Osteocyte (in vitro differentiated cells): ENCODE data around the gene TMEM121. TPM values are rescaled to one million over a fixed set of nuclear protein-coding genes. Genes with fewer than 3 reads are reported as not detected.

Source experiments
- DNase-seq: peaks from one replicate; pipeline ENCODE4 v3.0.0; 2021; ENCODE audit warnings: mixed read lengths; ENCODE audit not compliant: unreplicated experiment; ENCODE audit errors: extremely low spot score
- H3K27ac Mint-ChIP-seq: one replicate; pipeline ENCODE4 v1.8.0; 2021; ENCODE audit warnings: mild to moderate bottlenecking, mixed read lengths; ENCODE audit not compliant: unreplicated experiment
- H3K27me3 Mint-ChIP-seq: one replicate; pipeline ENCODE4 v1.8.0; 2021; ENCODE audit warnings: mixed read lengths; ENCODE audit not compliant: unreplicated experiment
- H3K36me3 Mint-ChIP-seq: one replicate; pipeline ENCODE4 v1.8.0; 2021; ENCODE audit warnings: mixed read lengths; ENCODE audit not compliant: unreplicated experiment
- H3K4me1 Mint-ChIP-seq: one replicate; pipeline ENCODE4 v1.8.0; 2021; ENCODE audit warnings: mixed read lengths; ENCODE audit not compliant: unreplicated experiment
- H3K4me3 Mint-ChIP-seq: one replicate; pipeline ENCODE4 v1.8.0; 2021; ENCODE audit warnings: mild to moderate bottlenecking, moderate library complexity, mixed read lengths; ENCODE audit not compliant: unreplicated experiment
- H3K9me3 Mint-ChIP-seq: one replicate; pipeline ENCODE4 v1.8.0; 2021; ENCODE audit warnings: mixed read lengths; ENCODE audit not compliant: unreplicated experiment
- total RNA-seq: library from RNA; stranded (reverse); gene quantifications from 2 replicates; pipeline ENCODE4 v1.2.1, GENCODE V29; 2021
- TF ChIP-seq, protein P1 (sequence below): fragments of 200-600 bp; sonication (generic); IDR thresholded peaks from 2 replicates; pipeline ENCODE4 v1.5.0; 2021; ENCODE audit warnings: antibody characterized with exemption, mild to moderate bottlenecking, moderate library complexity

TMEM121 gene
- total RNA-seq, 1 donor from 2014 or later, result 3.3 TPM

DNA sequence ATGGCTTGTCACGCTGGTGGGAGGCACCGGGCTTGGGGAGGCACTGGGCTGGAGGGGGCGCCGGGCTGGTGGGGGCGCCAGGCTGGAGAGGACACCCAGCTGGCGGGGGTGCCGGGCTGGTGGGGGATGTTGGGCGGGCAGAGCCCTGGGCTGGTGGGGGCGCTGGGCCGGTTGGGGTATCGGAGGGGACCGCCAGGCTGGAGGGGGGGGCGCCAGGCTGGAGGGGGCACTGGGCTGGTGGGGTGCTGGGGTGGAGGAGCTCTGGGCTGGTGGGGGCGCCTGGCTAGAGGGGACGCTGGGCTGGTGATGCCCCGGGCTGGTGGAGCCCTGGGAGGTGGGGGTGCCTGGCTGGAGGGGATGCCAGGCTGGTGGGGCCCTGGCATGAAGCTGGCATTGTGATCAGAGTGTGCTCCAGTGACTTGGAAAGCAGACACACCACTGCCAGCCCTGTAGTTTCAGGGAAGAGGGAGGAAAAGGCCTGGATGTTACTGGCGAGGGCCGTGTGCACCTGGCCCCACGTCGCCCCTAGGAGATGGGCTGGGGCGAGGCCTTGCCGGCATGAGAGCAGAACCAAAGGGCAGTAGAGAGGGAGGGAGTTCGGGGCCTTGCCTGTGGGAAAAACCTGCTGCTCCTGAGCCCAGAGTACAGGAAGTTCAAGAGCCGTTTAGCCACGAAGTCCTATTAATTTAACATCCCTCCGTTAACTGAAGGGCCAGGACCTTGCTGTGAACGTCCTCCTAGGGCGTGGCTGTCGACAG lies 22.3 kb upstream of the TMEM121 start:
- Mint-ChIP-seq H3K4me3 (no peak overlapping the region), H3K27ac (no peak overlapping the region)
- TF ChIP-seq, protein P1, sequence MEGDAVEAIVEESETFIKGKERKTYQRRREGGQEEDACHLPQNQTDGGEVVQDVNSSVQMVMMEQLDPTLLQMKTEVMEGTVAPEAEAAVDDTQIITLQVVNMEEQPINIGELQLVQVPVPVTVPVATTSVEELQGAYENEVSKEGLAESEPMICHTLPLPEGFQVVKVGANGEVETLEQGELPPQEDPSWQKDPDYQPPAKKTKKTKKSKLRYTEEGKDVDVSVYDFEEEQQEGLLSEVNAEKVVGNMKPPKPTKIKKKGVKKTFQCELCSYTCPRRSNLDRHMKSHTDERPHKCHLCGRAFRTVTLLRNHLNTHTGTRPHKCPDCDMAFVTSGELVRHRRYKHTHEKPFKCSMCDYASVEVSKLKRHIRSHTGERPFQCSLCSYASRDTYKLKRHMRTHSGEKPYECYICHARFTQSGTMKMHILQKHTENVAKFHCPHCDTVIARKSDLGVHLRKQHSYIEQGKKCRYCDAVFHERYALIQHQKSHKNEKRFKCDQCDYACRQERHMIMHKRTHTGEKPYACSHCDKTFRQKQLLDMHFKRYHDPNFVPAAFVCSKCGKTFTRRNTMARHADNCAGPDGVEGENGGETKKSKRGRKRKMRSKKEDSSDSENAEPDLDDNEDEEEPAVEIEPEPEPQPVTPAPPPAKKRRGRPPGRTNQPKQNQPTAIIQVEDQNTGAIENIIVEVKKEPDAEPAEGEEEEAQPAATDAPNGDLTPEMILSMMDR, result no peak

DNA sequence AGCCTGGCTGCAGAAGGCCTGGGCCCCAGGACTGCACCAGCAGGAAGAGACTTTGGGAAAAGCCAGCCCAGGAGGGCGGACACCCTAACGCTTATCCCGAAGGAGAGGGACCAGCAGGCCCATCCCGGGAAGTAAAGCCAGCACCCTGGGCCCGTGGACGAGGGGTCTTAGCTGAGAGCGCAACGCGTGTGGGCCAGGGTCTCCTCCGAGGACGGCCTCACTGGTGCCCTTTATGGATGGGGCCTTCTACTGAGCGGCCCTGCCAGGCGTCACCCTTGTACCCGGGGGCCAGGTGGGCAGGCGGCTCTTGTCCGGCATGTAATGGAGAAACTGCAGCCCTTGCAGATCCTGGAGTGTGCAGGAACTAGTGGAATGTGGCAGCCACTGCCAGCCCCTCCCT lies 21.3 kb upstream of the TMEM121 start:
- DNase-seq, result no peak
- TF ChIP-seq, protein P1, result no peak
- Mint-ChIP-seq H3K4me1 (no peaks in the 10 kb centered on the region), H3K27me3 (peaks cover 7% of the 10 kb centered on the region), H3K36me3 (no peaks in the 10 kb centered on the region), H3K4me3 (no peak overlapping the region), H3K9me3 (no peaks in the 10 kb centered on the region), H3K27ac (no peak overlapping the region)

More for the DNA sequence above, 22.3 kb upstream of the TMEM121 start:
- Mint-ChIP-seq H3K9me3 (no peaks in the 10 kb centered on the region), H3K4me1 (no peaks in the 10 kb centered on the region), H3K27me3 (peaks cover 7% of the 10 kb centered on the region), H3K36me3 (no peaks in the 10 kb centered on the region)
- DNase-seq, result peak; percentile 84

DNA sequence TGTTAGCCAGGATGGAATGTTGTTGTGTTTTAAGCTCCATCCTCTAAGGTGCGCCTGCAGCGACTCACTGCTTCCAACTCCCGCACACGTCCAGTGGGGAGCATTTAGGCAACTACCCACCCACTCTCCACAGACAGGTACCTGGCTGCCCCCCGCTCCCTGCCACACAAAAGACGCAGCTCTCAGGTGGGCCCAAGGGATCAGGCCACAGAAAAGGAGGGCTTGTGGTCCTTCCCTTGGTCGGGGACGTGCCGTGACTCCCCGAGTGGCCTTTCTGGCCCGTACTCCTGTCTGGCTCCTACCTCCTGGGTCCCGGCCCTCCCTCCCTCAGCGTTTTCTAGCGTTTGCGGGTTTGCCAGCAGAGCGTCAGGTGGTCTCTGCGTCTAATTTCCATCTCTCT lies 19.1 kb upstream of the TMEM121 start:
- H3K36me3 Mint-ChIP-seq, result no peaks in the 10 kb centered on the region
- TF ChIP-seq, protein P1, result no peak
- no peak overlapping the region for H3K4me3 Mint-ChIP-seq
- no peaks in the 10 kb centered on the region for H3K9me3 Mint-ChIP-seq
- no peaks in the 10 kb centered on the region for H3K4me1 Mint-ChIP-seq
- H3K27ac Mint-ChIP-seq, result no peak overlapping the region
- no peak for DNase-seq
- H3K27me3 Mint-ChIP-seq, result peaks cover 17% of the 10 kb centered on the region

DNA sequence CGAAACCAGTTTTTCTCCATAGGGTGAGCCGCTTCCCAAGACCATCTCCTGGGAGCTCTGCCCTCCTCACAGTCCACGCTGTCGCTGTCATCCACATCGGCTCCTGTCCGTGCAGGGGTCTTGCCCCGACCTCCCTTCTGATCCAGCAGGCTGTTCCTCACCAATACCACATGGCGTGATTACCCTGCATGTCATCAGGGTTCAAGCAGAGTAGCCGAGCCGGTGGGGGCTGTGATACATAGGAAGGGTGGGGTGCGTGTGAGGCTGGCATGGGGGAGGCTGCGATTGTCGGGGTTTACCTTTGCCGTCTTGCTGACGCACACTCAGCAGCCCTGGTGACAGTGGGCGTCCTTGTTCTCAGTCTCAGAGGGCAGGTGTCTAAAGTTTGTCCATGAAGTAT lies 18.3 kb upstream of the TMEM121 start:
- peaks cover 21% of the 10 kb centered on the region for H3K27me3 Mint-ChIP-seq

DNA sequence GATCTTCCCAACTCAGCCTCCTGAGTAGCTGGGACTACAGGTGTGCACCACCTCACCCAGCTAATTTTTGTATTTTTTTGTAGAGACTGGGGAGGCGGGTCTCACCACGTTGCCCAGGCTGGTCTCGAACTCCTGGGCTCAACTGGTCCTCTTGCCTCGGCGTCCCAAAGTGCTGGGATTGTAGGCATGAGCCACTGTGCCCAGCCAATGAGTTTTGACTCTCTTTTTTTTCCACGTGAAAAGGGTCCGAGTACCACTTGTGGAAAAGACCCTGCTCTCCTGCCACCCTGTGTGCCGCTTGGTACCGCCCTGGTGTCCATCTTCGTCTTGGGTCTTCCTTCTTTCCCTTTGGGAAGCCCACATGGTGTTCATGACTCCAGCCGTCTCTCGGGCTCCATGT lies 17.8 kb upstream of the TMEM121 start:
- H3K4me3 Mint-ChIP-seq, result no peak overlapping the region
- H3K27me3 Mint-ChIP-seq, result peaks cover 25% of the 10 kb centered on the region

More for the DNA sequence above, 18.3 kb upstream of the TMEM121 start:
- TF ChIP-seq, protein P1, result no peak
- H3K4me3 Mint-ChIP-seq, result no peak overlapping the region
- H3K36me3 Mint-ChIP-seq, result no peaks in the 10 kb centered on the region
- no peaks in the 10 kb centered on the region for H3K9me3 Mint-ChIP-seq
- H3K27ac Mint-ChIP-seq, result no peak overlapping the region
- no peaks in the 10 kb centered on the region for H3K4me1 Mint-ChIP-seq
- no peak for DNase-seq

More for the DNA sequence above, 17.8 kb upstream of the TMEM121 start:
- H3K4me1 Mint-ChIP-seq, result no peaks in the 10 kb centered on the region
- no peak for DNase-seq
- H3K27ac Mint-ChIP-seq, result no peak overlapping the region
- no peaks in the 10 kb centered on the region for H3K9me3 Mint-ChIP-seq
- no peaks in the 10 kb centered on the region for H3K36me3 Mint-ChIP-seq
- TF ChIP-seq, protein P1, result no peak
